Kidney (tissue), 14 donors: Measurements from ENCODE around the gene IRF2BP2. TPM values are rescaled to one million over a fixed set of nuclear protein-coding genes. Genes with fewer than 3 reads are reported as not detected.
A peak's percentile ranks its signal among the peaks of the same experiment; 100 is the strongest.

Experiments
- DNase-seq, 5 donors: peaks; one replicate each; pipeline ENCODE4 v3.0.0-alpha.2; 2013 to 2020
- FAIRE-seq: peaks from 2 replicates; lab custom pipeline; 2012; peaks lifted over from hg19 to GRCh38; lab: Jason Lieb, UNC
- H3K27ac ChIP-seq, 2 donors: one replicate each; pipeline ENCODE4 v1.7.0; 2013; ENCODE audit warnings: low read depth in 2 of 2, low read length in 2 of 2, inconsistent platforms in 1 of 2
- H3K27me3 ChIP-seq: one replicate; pipeline ENCODE4 v1.7.1; 2013; ENCODE audit warnings: low read length, inconsistent platforms; ENCODE audit not compliant: control insufficient read depth, insufficient read depth
- H3K36me3 ChIP-seq, 3 donors: one replicate each; pipeline versions ENCODE4 v1.7.0 to v1.7.1; 2013; ENCODE audit warnings: low read length in 3 of 3, control low read depth in 1 of 3, inconsistent platforms in 1 of 3; ENCODE audit not compliant: insufficient read depth in 3 of 3, control insufficient read depth in 2 of 3
- H3K4me1 ChIP-seq, 3 donors: one replicate each; pipeline versions ENCODE4 v1.7.0 to v1.7.1; 2013; ENCODE audit warnings: low read length in 3 of 3, inconsistent platforms in 1 of 3, low read depth in 1 of 3; ENCODE audit not compliant: control insufficient read depth in 2 of 3, insufficient read depth in 2 of 3
- H3K4me3 ChIP-seq, 3 donors: one replicate each; pipeline versions ENCODE4 v1.7.0 to v1.8.1; 2013; ENCODE audit warnings: low read length in 3 of 3, control low read depth in 1 of 3, inconsistent platforms in 1 of 3
- H3K9ac ChIP-seq, 3 donors: one replicate each; pipeline versions ENCODE4 v1.7.0 to v1.7.1; 2013; ENCODE audit warnings: low read length in 3 of 3, control low read depth in 1 of 3, inconsistent platforms in 1 of 3
- H3K9me3 ChIP-seq, 3 donors: one replicate each; pipeline versions ENCODE4 v1.7.0 to v1.7.1; 2013; ENCODE audit warnings: low read length in 3 of 3, control low read depth in 1 of 3, inconsistent platforms in 1 of 3; ENCODE audit not compliant: control insufficient read depth in 2 of 3, insufficient read depth in 1 of 3
- CTCF ChIP-seq: IDR thresholded peaks from 3 replicates; pipeline ENCODE4 v1.5.1; 2012; ENCODE audit warnings: mild to moderate bottlenecking, moderate library complexity, borderline replicate concordance; ENCODE audit not compliant: insufficient read depth; ENCODE audit errors: extremely low read depth
- intact Hi-C: fragments of 100-400 bp; cut with DNase I; formaldehyde crosslinking; loops from one replicate; pipeline ENCODE4 v1.11.1; 2022
- polyA plus RNA-seq: library from polyadenylated mRNA; stranded (reverse); fragments of 350-450 nt; fragmentation: Illumina TruSeq; extraction: RNeasy Lipid Tissue Mini Kit (QIAGEN cat#74804); gene quantifications from one replicate; pipeline ENCODE4 v1.2.3, GENCODE V29; 2014; ENCODE audit warnings: low read depth, low replicate concordance; ENCODE audit not compliant: insufficient read depth
- total RNA-seq: library from RNA; stranded (reverse); fragmentation: NEBNext Ultra II Directional; extraction: Animal tissue kit (Norgen Biotek cat#: 25700); gene quantifications from one replicate; pipeline ENCODE4 v1.2.1, GENCODE V29; 2021
- donor health status: control.
- donor health status: control.
- donor health status: control.
- donor health status: control.
- donor health status: control.
- donor health status: DM: yes; HTN: yes; CAD: no.
- donor health status: Normal renal cell carcinoma (clear cell type).

The IRF2BP2 gene
- total and polyA plus RNA-seq, 2 donors from 2014 or later = 53.8 to 130 TPM

GRCh38 chr1:234603221-234604204 lies 6.5 kb downstream of the IRF2BP2 start:
- peak overlapping the region; percentile 78 to 99 (median 98) for H3K9ac ChIP-seq
- H3K4me1 ChIP-seq = peaks cover 21 to 26% (median 22%) of the 10 kb centered on the region in 3 donors
- DNase-seq (peak in 2 of 5 donors; percentile 76 to 80), FAIRE-seq (no peak)
- intact Hi-C loops = loop anchor here (10.0 kb wide), 1 partner anchor 481 kb away; no protein-coding TSS in a partner anchor
- H3K36me3 ChIP-seq = peaks cover 7 to 42% (median 17%) of the 10 kb centered on the region in 3 donors
- H3K4me3 ChIP-seq = peak overlapping the region; percentile 77 to 98 (median 92)
- H3K27me3 ChIP-seq = no peaks in the 10 kb centered on the region
- TF ChIP-seq CTCF = no peak
- no peaks in the 10 kb centered on the region for H3K9me3 ChIP-seq
- H3K27ac ChIP-seq = peak overlapping the region; percentile 100

GRCh38 chr1:234602334-234603220 lies 7.4 kb downstream of the IRF2BP2 start:
- H3K9me3 ChIP-seq = no peaks in the 10 kb centered on the region
- peak overlapping the region; percentile 78 to 99 (median 98) for H3K9ac ChIP-seq
- peak overlapping the region; percentile 43 to 92 (median 77) for H3K4me3 ChIP-seq
- no peak for TF ChIP-seq CTCF
- H3K27ac ChIP-seq = peak overlapping the region; percentile 100
- H3K36me3 ChIP-seq = peaks cover 5 to 34% (median 11%) of the 10 kb centered on the region in 3 donors
- intact Hi-C loops = loop anchor here (10.0 kb wide), 1 partner anchor 482 kb away; no protein-coding TSS in a partner anchor
- FAIRE-seq = peak; percentile 58
- H3K27me3 ChIP-seq = no peaks in the 10 kb centered on the region
- H3K4me1 ChIP-seq = peaks cover 21 to 27% (median 22%) of the 10 kb centered on the region in 3 donors
- DNase-seq = peak in 3 of 5 donors; percentile 61 to 88 (median 84)

GRCh38 chr1:234601301-234602017 lies 8.5 kb downstream of the IRF2BP2 start:
- Histone ChIP-seq H3K4me3 (peak overlapping the region in 2 of 3 donors; percentile 39 to 49), H3K9me3 (no peaks in the 10 kb centered on the region), H3K27me3 (no peaks in the 10 kb centered on the region), H3K9ac (peak overlapping the region in 2 of 3 donors; percentile 28 to 99), H3K27ac (peak overlapping the region; percentile 100), H3K36me3 (peaks cover 4 to 23% (median 6%) of the 10 kb centered on the region in 3 donors), H3K4me1 (peaks cover 21 to 27% (median 22%) of the 10 kb centered on the region in 3 donors)
- intact Hi-C loops = loop anchor here (10.0 kb wide), 1 partner anchor 483 kb away; no protein-coding TSS in a partner anchor
- FAIRE-seq = no peak
- TF ChIP-seq CTCF = no peak
- DNase-seq = peak in 2 of 5 donors; percentile 43 to 64
